Neutrophil (primary cell): ENCODE measurements around the gene PRPF40B.
A peak's percentile ranks its signal among the peaks of the same experiment; 100 is the strongest.

Experiments
- H3K27ac ChIP-seq: fragments of 200-600 bp; sonication (generic); 2 replicates; pipeline ENCODE4 v1.5.1; 2016; ENCODE audit warnings: mild to moderate bottlenecking, moderate library complexity
- H3K27me3 ChIP-seq: fragments of 200-600 bp; sonication (generic); 2 replicates; pipeline ENCODE4 v1.6.0; 2016; ENCODE audit warnings: mild to moderate bottlenecking
- H3K36me3 ChIP-seq: fragments of 200-600 bp; sonication (generic); 2 replicates; pipeline ENCODE4 v1.5.1; 2017
- H3K4me1 ChIP-seq, 2 experiments: fragments of 200-600 bp in 1 of 2; sonication (generic) in 1 of 2; 1 replicate in 1 of 2; 2 replicates in 1 of 2; pipeline versions ENCODE4 v1.5.1 to v1.6.1; 2013 to 2016; ENCODE audit warnings: low read depth in 1 of 2, low read length in 1 of 2, mild to moderate bottlenecking in 1 of 2, moderate library complexity in 1 of 2; ENCODE audit not compliant: control insufficient read depth in 1 of 2, insufficient read depth in 1 of 2
- H3K4me3 ChIP-seq, 2 experiments: fragments of 200-600 bp in 1 of 2; sonication (generic) in 1 of 2; 1 replicate in 1 of 2; 2 replicates in 1 of 2; pipeline ENCODE4 v1.5.1; 2013 to 2016; ENCODE audit warnings: low read depth in 1 of 2, low read length in 1 of 2, mild to moderate bottlenecking in 1 of 2, moderate library complexity in 1 of 2
- H3K9me3 ChIP-seq: fragments of 200-600 bp; sonication (generic); 2 replicates; pipeline ENCODE4 v1.5.1; 2016
- TF ChIP-seq, protein P1 (sequence below): fragments of 200-600 bp; sonication (generic); IDR thresholded peaks from 2 replicates; pipeline ENCODE4 v1.5.1; 2016; ENCODE audit warnings: antibody characterized with exemption

The PRPF40B gene

DNA sequence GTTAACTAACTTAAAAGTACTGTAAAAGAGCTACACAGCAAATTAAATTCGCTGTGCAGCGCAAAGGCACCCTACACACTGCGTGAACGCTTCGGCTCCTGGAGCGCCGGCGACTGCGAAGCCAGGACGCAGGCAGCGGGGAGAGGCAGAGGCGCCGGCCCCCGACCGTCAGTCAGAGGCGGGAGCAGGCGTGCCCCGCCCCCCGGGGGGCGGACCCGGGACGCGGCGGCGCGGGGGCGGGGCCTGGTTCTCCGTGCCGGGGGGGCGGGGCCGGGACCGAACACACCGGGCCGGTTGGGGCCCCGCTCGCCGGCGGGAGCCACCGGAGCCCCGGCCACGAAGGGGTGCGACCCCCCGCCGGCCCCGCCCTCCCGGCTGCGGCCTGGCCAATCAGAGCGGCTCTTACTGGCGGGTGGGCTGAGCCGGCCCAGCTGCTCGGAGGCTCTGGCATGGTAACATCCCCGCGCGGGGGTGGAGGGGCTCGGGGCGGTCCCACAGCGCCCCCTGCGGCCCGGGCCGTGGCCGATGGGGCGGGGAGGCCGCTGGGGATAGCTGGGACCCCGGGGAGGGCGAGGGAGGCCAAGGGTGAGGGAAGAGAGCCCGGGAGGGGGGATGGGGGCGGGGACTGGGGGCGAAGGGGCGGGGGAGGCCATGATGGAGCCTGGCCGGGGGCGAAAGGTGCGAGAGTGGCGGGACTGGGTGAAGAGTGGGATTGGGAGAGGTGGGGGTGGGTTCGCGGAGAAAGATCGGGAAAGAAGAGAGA lies at the start of gene PRPF40B:
Gene PRPF40B, plus strand, starts transcription at position 420 of the 763 bp plus-strand sequence. Its CDS starts 30 bp downstream, at position 450.
- H3K27me3 ChIP-seq, result peaks cover 80% of the 10 kb centered on the region
- no peaks in the 10 kb centered on the region for H3K36me3 ChIP-seq
- H3K9me3 ChIP-seq, result no peaks in the 10 kb centered on the region
- TF ChIP-seq, protein P1, sequence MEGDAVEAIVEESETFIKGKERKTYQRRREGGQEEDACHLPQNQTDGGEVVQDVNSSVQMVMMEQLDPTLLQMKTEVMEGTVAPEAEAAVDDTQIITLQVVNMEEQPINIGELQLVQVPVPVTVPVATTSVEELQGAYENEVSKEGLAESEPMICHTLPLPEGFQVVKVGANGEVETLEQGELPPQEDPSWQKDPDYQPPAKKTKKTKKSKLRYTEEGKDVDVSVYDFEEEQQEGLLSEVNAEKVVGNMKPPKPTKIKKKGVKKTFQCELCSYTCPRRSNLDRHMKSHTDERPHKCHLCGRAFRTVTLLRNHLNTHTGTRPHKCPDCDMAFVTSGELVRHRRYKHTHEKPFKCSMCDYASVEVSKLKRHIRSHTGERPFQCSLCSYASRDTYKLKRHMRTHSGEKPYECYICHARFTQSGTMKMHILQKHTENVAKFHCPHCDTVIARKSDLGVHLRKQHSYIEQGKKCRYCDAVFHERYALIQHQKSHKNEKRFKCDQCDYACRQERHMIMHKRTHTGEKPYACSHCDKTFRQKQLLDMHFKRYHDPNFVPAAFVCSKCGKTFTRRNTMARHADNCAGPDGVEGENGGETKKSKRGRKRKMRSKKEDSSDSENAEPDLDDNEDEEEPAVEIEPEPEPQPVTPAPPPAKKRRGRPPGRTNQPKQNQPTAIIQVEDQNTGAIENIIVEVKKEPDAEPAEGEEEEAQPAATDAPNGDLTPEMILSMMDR, result peak; percentile 29
- H3K4me3 ChIP-seq, result peak within 1 kb of the TSS; percentile 87 to 89
- peak within 1 kb of the TSS; percentile 55 for H3K27ac ChIP-seq
- H3K4me1 ChIP-seq, result peaks cover 13 to 16% of the 10 kb centered on the region in 2 experiments

DNA sequence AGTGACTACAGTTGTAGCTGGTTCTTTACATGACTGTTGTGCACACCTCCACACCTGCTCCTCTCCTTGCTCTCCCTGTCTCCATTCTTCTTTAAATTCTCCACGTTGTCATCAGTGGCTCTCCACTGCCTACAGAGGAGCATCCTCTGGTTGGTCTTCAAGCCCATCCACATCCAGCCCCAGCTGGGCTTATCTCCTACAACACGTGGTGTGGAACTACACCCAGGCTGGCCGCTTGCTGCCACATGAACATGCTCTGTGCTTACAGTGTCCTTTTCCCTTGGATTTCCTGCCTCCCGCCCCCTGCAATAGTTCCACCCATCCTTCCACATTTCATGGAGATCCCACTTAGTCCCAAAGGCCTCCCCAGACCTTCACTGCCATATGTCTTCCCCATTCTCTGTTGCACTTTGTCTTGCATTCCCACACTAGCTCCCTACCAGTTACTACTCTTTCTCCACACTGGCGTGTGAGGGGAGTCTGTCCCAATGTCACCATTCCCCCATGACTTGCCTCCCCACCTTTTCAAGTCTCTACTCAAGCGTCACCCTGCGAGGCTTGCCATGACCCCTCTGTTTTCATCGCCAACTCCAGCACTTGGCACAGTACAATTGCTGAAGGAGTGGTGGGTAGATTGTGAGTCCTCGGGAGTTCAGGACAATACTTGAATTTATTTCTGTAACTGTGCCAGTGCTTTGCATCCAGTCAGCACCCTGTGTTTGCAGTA lies 45.6 kb upstream of the PRPF40B start:
- no peaks in the 10 kb centered on the region for H3K4me1 ChIP-seq
- H3K36me3 ChIP-seq, result no peaks in the 10 kb centered on the region
- H3K27ac ChIP-seq, result no peak overlapping the region
- TF ChIP-seq, protein P1, result no peak
- H3K27me3 ChIP-seq, result no peaks in the 10 kb centered on the region
- no peak overlapping the region for H3K4me3 ChIP-seq
- H3K9me3 ChIP-seq, result no peaks in the 10 kb centered on the region

- TF ChIP-seq, protein P1, result no peak
- H3K36me3 ChIP-seq, result no peaks in the 10 kb centered on the region
- H3K4me1 ChIP-seq, result no peaks in the 10 kb centered on the region
- H3K4me3 ChIP-seq, result no peak overlapping the region
- H3K27ac ChIP-seq, result no peak overlapping the region
- no peaks in the 10 kb centered on the region for H3K27me3 ChIP-seq
- no peaks in the 10 kb centered on the region for H3K9me3 ChIP-seq
These were observed 44.8 kb upstream of the PRPF40B start for GRCh38 chr12:49578471-49579112.

DNA sequence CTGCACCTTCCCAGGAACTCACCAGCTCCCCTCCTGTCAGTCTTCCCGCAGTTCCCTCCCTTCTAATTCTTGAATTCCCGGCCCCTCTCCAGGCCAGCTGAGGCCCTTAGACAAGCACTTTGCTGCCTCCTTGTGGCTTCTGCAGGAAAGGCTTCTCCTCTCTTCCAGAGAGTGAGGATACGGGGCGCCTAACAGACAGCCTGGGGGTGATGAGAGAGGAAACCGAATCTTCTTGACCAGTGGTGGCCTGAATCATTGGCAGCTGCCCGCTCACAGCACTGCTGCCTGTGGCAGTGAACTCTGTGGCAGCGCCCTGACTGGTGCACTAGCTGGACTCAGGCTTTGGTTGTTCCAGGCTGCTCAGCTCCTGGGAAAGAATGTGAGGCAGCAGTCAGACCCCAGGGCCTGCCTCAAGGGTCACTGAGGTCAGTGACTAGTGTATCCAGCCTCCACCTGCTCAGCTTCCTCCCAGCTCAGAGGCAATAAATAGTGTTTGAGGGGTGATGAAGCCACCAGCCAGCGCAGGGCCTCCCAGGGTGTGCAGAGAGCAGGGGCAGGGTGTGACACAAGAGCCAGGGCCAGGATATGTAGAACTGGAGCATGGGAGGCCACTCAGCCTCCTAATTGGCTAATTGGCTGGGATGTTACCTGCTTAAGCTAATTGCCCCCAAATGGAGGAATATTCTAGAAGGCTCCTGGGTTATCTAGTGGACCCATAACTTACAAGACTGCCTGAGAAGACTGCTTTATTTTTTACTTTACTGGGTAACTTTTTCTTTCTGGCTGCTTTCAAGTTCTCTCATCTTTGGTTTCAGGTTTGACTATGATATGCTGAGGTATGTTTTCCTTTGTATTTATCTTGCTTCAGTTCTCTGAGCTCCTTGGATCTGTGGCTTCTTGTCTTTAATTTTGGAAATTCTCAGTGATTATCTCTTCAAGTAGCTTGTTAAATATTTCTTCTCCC lies 42.5 kb upstream of the PRPF40B start:
- no peak overlapping the region for H3K4me3 ChIP-seq

More for the DNA sequence above, 42.5 kb upstream of the PRPF40B start:
- no peaks in the 10 kb centered on the region for H3K27me3 ChIP-seq
- no peaks in the 10 kb centered on the region for H3K9me3 ChIP-seq
- H3K27ac ChIP-seq, result no peak overlapping the region
- TF ChIP-seq, protein P1, result peak; percentile 33
- H3K4me1 ChIP-seq, result no peaks in the 10 kb centered on the region
- no peaks in the 10 kb centered on the region for H3K36me3 ChIP-seq
